Posterior vena cava (tissue), 2 donors: Measurements from ENCODE around the gene DHRS13. TPM values are rescaled to one million over a fixed set of nuclear protein-coding genes. Genes with fewer than 3 reads are reported as not detected.

Experiments used
- DNase-seq: peaks from one replicate; pipeline ENCODE4 v3.0.0-alpha.2; 2020; ENCODE audit warnings: low spot score
- intact Hi-C, 2 donors: fragments of 100-400 bp; cut with DNase I; formaldehyde crosslinking; loops; one replicate each; pipeline versions ENCODE4 v1.14.1 to v1.14.2; 2022 to 2023
- microRNA-seq, 2 donors: library from miRNA; unstranded; fragments of <30 nt; microRNA quantifications; one replicate each; pipeline ENCODE4 v1.2.0, GENCODE V29; 2020 to 2021; ENCODE audit warnings: borderline microRNAs expressed in 2 of 2
- total RNA-seq, 2 donors: library from RNA; stranded (reverse); fragmentation: NEBNext Ultra II Directional; extraction: Animal tissue kit (Norgen Biotek cat#: 25700); gene quantifications; one replicate each; pipeline ENCODE4 v1.2.1, GENCODE V29; 2021
- donor health status: DM: yes; HTN: yes; CAD: no.
- donor health status: DM: yes; HTN: yes; CAD: no.

DHRS13 gene
- total RNA-seq, 2 donors from 2014 or later = 3.7 to 4.0 TPM

- no peak for DNase-seq
- intact Hi-C loops = no loop called here
Measured at GRCh38 chr17:28853295-28853694, 49.6 kb downstream of the DHRS13 start.

- DNase-seq = peak; percentile 19
- intact Hi-C loops = loop anchor here in 1 of 2 donors (10.0 kb wide), 1 partner anchor 84 kb away; no protein-coding TSS in a partner anchor
Measured at GRCh38 chr17:28849281-28849680, 53.6 kb downstream of the DHRS13 start.

GRCh38 chr17:28848667-28849066 lies 54.2 kb downstream of the DHRS13 start:
- intact Hi-C loops = loop anchor here in 1 of 2 donors (10.0 kb wide), 1 partner anchor 84 kb away; no protein-coding TSS in a partner anchor
- peak; percentile 36 for DNase-seq

Small RNA genes within 50 kb of the gene (microRNA-seq; reads per million reads assigned to microRNA genes)
- gene MIR451B = 0 reads per million in 2 donors

Other genes with a start within 250 kb of the DHRS13 start
- gene SDF2, start 241.2 kb downstream of the DHRS13 start, total RNA-seq = 10 to 100 TPM; 30.7 to 33.5 TPM
- gene SUPT6H, start 240.9 kb downstream of the DHRS13 start, total RNA-seq = 10 to 100 TPM; 54.4 to 57.6 TPM
- gene PROCA1, start 191.2 kb downstream of the DHRS13 start, total RNA-seq = 1 to 10 TPM; 1.2 to 2.1 TPM
- 10 to 100 TPM; 75.0 to 90.2 TPM for gene RAB34, start 185.2 kb downstream of the DHRS13 start, total RNA-seq
- gene RPL23A, start 183.1 kb downstream of the DHRS13 start, total RNA-seq = 100 to 1,000 TPM; 981 to 999 TPM
- 1 to 10 TPM; 2.2 to 3.1 TPM for gene TLCD1, start 176.8 kb downstream of the DHRS13 start, total RNA-seq
- gene NEK8, start 174.3 kb downstream of the DHRS13 start, total RNA-seq = 1 to 10 TPM; 2.3 TPM
- 10 to 100 TPM; 10.2 to 10.8 TPM for gene TRAF4, start 159.1 kb downstream of the DHRS13 start, total RNA-seq
- 10 to 100 TPM; 13.8 to 19.2 TPM for gene FAM222B, start 60.3 kb downstream of the DHRS13 start, total RNA-seq
- gene ERAL1, start 48.1 kb downstream of the DHRS13 start, total RNA-seq = 10 to 100 TPM; 22.6 to 24.4 TPM
- 100 to 1,000 TPM in 1 of 2 donors, 10 to 100 TPM in 1; 99.0 to 101 TPM for gene FLOT2, start 5.3 kb downstream of the DHRS13 start, total RNA-seq
- gene PHF12, start 48.4 kb upstream of the DHRS13 start, total RNA-seq = 10 to 100 TPM; 26.7 to 32.3 TPM
- gene SEZ6, start 103.0 kb upstream of the DHRS13 start, total RNA-seq = not detected
- gene PIPOX, start 140.1 kb upstream of the DHRS13 start, total RNA-seq = 1 to 10 TPM; 1.2 to 2.1 TPM